PC-9 (cell line): ENCODE data around the gene ANKRD17.

Experiments used
- EZH2 ChIP-seq: fragments of 200-600 bp; sonication (generic); IDR thresholded peaks from 2 replicates; pipeline ENCODE4 v1.8.0; 2017; ENCODE audit warnings: antibody characterized with exemption, low read depth
- TF ChIP-seq, protein P1 (sequence below): fragments of 200-600 bp; sonication (generic); conservative IDR thresholded peaks from 2 replicates; pipeline ENCODE4 v1.6.1; 2017; ENCODE audit warnings: mixed run types, antibody characterized with exemption, mild to moderate bottlenecking, moderate library complexity

GRCh38 chr4:73170518-73171198, 87.9 kb downstream of the ANKRD17 start:
- TF ChIP-seq, protein P1, sequence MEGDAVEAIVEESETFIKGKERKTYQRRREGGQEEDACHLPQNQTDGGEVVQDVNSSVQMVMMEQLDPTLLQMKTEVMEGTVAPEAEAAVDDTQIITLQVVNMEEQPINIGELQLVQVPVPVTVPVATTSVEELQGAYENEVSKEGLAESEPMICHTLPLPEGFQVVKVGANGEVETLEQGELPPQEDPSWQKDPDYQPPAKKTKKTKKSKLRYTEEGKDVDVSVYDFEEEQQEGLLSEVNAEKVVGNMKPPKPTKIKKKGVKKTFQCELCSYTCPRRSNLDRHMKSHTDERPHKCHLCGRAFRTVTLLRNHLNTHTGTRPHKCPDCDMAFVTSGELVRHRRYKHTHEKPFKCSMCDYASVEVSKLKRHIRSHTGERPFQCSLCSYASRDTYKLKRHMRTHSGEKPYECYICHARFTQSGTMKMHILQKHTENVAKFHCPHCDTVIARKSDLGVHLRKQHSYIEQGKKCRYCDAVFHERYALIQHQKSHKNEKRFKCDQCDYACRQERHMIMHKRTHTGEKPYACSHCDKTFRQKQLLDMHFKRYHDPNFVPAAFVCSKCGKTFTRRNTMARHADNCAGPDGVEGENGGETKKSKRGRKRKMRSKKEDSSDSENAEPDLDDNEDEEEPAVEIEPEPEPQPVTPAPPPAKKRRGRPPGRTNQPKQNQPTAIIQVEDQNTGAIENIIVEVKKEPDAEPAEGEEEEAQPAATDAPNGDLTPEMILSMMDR, result no peak
- TF ChIP-seq EZH2, result no peak
